HK-2 (cell line): ENCODE results near the gene ALDH1B1.
"Not testable (repeated sequence)": the region's sequence is repeated elsewhere in the genome, so short reads cannot be mapped to it uniquely, and the experiment has no call there.

Experiments
- DNase-seq: peaks from one replicate; pipeline ENCODE4 v3.0.0-alpha.2; 2018; ENCODE audit not compliant: unreplicated experiment

Gene ALDH1B1

GRCh38 chr9:38361473-38361850, 31.0 kb upstream of the ALDH1B1 start:
- no peak for DNase-seq

GRCh38 chr9:38362852-38363588, 29.5 kb upstream of the ALDH1B1 start:
- DNase-seq: no peak

DNA sequence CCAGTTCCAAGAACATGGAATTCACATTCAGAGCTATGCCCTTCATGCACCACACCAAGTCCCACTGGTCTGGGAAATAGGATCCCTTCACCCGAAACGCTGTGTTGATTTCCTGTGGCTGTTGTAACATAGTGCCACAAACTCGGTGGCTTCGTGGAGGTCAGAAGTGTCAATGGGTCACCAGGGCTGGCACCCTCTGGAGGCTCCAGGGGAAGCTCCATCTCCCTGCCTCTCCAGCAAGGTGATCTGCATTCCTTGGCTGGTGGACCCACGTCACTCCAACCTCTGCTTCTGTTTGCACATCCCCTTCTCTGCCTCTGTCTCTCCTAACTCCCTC, 28.9 kb upstream of the ALDH1B1 start:
- DNase-seq: no peak

DNA sequence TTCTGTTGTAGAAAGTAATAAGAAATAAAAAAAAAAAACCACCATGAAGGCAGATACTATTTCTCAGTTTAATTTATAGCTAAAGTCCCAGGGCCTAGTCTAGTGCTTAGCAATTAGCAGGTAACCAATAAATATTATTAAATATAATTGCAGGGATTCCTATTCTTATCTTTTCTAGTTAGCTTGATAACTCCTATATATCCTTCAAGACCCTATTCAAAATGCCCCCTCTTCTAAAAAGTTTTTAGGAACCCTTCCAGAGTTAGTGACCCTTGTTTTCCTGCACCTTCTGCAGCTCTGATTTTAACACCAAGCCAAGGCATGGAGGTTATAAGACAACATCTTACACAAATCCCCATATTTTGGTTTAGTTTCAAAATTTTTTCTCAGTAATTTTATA, 24.6 kb upstream of the ALDH1B1 start:
- DNase-seq: no peak

GRCh38 chr9:38368731-38369130, 23.8 kb upstream of the ALDH1B1 start:
- no peak for DNase-seq

DNA sequence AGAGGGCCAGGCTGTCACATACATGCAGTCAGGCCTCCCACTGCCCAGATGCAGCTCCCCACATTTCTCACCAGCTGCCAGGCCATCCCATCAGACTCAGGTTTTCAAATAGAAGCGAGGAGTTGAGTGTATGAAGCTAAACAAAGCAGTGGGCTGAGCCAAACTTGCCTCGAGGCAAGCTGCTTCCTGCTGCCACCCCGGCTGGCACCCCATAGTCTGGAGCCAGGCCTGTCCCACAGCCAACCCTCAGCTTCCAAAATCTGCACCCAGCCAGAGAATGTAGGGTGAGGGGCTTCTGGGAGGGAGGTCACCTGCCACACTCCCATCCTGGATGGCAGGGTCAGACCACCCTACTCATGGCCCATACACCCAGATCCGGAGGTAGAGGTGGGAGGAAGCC, 22.3 kb upstream of the ALDH1B1 start:
- no peak for DNase-seq

GRCh38 chr9:38371495-38371894, 21.0 kb upstream of the ALDH1B1 start:
- no peak for DNase-seq

GRCh38 chr9:38372762-38373619, 19.5 kb upstream of the ALDH1B1 start:
- no peak for DNase-seq

DNA sequence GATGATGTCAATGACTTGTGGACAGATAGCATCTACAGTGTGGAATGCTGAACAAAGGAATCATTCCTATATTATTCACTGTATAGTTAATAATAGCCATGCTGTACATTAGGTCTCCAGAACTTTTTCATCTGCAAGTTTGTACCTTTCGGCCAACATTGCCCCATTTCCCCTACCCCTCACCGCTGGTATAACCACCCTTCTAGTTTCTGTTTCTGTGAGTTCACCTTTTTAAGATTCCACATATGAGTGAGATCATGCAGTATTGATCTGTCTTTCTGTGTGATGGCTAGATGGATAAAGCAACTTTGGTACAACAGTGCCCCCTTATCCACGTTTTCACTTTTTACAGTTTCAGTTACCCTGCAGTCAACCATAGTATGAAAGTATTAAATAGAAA, 18.8 kb upstream of the ALDH1B1 start:
- no peak for DNase-seq

DNA sequence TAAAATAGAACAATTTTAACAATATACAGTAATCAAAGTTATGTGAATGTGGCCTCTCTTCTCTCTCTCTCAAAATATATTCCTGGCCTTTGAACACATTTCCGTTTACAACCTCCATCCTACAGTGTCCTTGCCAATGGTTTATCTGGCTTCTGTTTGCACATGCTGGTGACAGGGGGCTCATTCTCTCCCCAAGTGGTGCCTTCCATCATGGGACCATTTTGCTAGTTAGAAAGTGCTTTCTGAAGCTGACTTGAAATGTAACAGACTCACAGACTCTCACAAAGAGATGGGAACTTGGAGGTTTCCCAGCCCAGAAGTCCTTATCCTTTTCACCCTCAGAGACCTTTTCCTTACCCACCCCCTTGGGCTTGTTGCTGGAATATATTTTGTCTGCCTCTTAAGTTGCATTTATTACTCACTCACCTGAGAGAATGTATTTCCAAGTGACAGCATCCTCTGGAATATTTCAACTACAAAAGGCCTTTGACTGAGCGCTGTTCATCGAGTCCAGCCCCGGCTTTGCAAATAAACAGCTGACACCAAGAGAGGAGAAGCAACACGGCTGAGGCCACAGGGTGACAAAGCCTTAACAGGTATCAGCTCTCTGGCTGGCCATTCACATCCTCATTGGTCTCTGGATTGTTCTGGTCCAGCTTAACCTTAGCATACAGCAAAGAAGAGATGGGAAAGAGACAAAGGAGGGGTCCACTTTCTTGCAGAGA, 17.5 kb upstream of the ALDH1B1 start:
- DNase-seq: no peak

DNA sequence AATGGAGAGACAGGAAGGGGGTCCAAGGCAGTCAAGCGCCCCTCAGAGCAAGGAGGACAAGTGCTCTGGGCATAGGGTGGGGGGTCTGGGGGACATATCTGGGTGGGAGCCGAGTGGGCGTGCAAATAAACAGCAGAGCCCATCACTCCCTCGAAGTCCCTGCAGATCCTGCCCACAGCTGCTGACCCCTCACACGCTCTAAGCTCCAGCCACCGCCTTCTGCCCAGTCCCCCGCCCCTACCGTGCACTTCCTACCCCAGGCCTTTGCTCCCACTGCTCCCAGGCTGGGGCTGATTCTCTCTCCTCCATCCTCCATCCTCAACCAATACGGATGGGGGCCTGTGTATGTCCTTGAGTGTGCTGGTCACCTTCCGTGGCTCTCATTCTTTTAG, 16.9 kb upstream of the ALDH1B1 start:
- no peak for DNase-seq

- no peak for DNase-seq
Observed at GRCh38 chr9:38376021-38376670, 16.4 kb upstream of the ALDH1B1 start.

DNA sequence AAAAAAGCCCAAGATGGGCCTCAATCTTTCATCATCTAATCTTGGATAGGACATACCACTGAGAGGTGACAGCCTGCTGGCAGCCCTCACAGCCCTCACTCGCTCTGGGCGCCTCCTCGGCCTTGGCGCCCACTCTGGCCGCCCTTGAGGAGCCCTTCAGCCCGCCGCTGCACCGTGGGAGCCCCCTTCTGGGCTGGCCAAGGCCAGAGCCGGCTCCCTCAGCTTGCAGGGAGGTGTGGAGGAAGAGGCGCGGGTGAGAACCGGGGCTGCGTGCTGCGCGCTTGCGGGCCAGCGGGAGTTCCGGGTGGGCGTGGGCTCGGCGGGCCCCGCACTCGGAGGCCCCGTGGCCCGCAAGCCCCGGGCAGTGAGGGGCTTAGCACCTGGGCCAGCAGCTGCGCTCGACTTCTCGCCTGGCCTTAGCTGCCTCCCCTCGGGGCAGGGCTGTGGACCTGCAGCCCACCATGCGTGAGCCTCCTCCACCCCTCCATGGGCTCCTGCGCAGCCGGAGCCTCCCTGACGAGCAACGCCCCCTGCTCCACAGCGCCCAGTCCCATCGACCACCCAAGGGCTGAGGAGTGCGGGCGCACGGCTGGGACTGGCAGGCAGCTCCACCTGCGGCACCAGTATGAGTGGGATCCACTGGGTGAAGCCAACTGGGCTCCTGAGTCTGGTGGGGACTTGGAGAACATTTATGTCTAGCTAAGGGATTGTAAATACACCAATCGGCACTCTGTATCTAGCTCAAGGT, 15.0 kb upstream of the ALDH1B1 start:
- not testable (repeated sequence) for DNase-seq

DNA sequence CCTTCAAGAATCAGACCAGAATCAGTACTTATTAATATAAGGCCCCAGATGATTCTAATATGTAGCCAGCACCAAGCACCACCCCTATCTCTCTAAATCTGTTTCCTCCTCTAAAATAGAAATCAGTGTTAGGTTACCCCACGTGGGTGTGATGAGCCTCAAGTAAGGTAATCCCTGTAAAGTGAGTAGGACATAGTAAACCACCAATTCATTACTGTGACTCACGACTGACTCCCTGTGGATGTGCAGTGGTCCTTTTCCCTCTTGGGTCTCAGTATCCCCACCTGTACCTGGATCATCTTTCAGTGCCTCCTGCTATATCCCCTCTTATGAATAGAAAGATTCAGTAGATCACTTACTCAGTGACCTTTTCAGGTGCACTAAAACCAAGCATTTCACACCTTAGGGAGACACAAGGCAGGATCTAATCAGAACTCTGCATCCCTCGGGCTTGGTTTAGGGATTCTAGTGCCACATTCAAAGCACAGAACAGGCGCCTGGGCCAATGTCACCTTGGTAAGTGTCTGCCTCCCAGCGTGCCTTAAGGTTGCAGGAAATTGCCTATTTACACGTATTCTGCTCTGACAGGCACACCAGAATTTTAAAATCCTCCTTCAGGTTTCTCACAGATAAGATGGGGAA, 12.2 kb upstream of the ALDH1B1 start:
- DNase-seq: no peak

- no peak for DNase-seq
Observed at GRCh38 chr9:38380872-38381534, 11.5 kb upstream of the ALDH1B1 start.

DNA sequence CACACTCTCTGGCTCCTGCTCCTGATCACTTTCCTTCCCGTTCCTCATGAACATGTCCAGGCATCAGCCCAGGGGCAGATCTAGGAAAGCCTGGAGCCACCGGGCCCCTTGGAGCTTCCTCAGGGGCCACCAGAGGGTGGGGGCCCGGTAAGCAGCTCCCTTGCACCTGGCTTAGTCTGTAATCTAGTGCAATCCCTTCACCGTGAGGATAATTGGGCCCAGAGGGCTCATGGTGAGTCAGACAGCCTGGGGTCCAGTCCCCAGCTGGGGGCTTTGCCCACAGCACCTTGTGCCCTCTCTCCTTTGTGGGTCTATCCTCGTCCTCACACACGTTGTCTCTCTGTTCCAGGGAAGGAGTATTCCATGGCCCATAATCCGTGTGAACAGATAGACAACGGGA, 10.4 kb upstream of the ALDH1B1 start:
- no peak for DNase-seq

GRCh38 chr9:38384990-38385848, 7.3 kb upstream of the ALDH1B1 start:
- no peak for DNase-seq

DNA sequence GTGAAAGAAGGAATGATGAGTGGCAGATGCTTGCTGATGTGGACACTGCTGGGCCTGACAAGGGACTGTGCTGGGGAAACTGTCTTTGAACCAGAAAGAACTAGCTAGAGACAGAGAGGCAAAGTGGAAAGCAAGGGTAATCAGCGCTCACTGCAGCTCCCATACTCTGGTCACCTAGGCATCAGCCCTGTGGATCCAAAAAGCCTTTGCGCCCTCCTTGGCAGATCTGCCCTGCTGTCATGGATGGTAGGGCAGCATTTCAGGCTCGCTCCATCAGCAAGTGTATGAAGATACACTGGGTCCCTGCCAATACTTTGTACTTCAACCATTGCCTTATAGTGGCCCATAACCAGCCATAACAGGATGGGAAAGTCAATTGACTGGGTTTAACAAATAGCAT, 6.6 kb upstream of the ALDH1B1 start:
- DNase-seq: no peak

DNA sequence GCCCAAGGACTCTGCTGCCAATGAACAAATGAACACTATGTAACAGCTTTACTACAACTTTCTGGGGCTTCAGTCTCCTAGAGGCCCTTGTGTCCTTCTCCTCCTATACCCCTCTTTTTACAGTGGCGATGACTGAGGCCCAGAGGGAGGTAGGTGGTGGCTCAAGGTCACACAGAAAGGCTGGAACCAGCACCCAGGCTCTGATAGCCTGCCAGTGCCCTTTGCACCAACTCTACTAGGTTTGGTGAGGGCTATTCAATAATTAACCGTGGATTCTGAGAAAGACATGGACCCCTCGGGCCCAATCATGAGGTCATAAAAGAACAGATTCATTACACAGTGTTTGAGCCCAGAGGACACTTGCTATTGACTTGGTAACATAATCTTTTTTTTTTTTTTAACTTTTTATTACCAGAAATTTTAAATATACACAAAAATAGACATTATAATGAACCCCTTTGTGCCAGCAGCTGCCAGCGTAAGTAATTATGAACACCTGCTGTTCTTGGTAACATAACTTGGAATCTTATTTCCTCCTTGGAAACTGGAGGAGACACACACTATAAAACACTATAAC, 6.1 kb upstream of the ALDH1B1 start:
- no peak for DNase-seq
